Uterus (tissue), 4 donors: ENCODE data around the gene ZNF544. TPM values are rescaled to one million over a fixed set of nuclear protein-coding genes. Genes with fewer than 3 reads are reported as not detected.

Source experiments
- DNase-seq, 2 donors: peaks; one replicate each; pipeline ENCODE4 v3.0.0-alpha.2; 2019 to 2020
- H3K27ac ChIP-seq, 2 donors: fragments of 200-600 bp; sonication (generic); 1 replicate in 1 of 2; 2 replicates in 1 of 2; pipeline ENCODE4 v1.5.1; 2016 to 2018
- H3K27me3 ChIP-seq, 2 donors: fragments of 200-600 bp; sonication (generic); one replicate each; pipeline ENCODE4 v1.5.1; 2018 to 2019; ENCODE audit warnings: control low read depth in 1 of 2
- H3K36me3 ChIP-seq, 2 donors: fragments of 200-600 bp; sonication (generic); one replicate each; pipeline ENCODE4 v1.5.1; 2019; ENCODE audit warnings: control low read depth in 1 of 2
- H3K4me1 ChIP-seq, 2 donors: fragments of 200-600 bp; sonication (generic); one replicate each; pipeline ENCODE4 v1.5.1; 2018 to 2019; ENCODE audit warnings: control low read depth in 1 of 2
- H3K4me3 ChIP-seq, 2 donors: fragments of 200-600 bp; sonication (generic); 1 replicate in 1 of 2; 2 replicates in 1 of 2; pipeline ENCODE4 v1.5.1; 2018 to 2019; ENCODE audit warnings: mild to moderate bottlenecking in 1 of 2
- H3K9me3 ChIP-seq, 2 donors: fragments of 200-600 bp; sonication (generic); one replicate each; pipeline ENCODE4 v1.5.1; 2019; ENCODE audit warnings: control low read depth in 1 of 2
- CTCF ChIP-seq, 4 experiments: fragments of 200-600 bp in 2 of 4; fragments of 450-650 bp in 2 of 4; sonication (generic) in 2 of 4; IDR thresholded peaks; one replicate each; pipeline ENCODE4 v1.5.1; 2016 to 2019; ENCODE audit warnings: antibody characterized with exemption in 4 of 4, mild to moderate bottlenecking in 2 of 4, moderate library complexity in 1 of 4
- POLR2A ChIP-seq, 2 donors: fragments of 450-650 bp; IDR thresholded peaks; one replicate each; pipeline ENCODE4 v1.6.1; 2016; ENCODE audit warnings: antibody characterized with exemption in 2 of 2, mild to moderate bottlenecking in 1 of 2, moderate library complexity in 1 of 2
- intact Hi-C: fragments of 100-400 bp; cut with DNase I; formaldehyde crosslinking; loops from one replicate; pipeline ENCODE4 v1.15.1; 2023; ENCODE audit warnings: low total_unique reads
- total RNA-seq, 4 donors: library from RNA; depleted of rRNA in 3 of 4; stranded (reverse); fragments of >200 nt in 3 of 4; gene quantifications; one replicate each; pipeline versions ENCODE4 v1.1.0 to v1.2.4, GENCODE V29; 2014 to 2023
- donor health status: DM: yes; HTN: yes; CAD: no.

ZNF544 gene
- total RNA-seq = 10 to 100 TPM in 3 of 4 donors, 1 to 10 TPM in 1; 2.6 to 67.0 (median 43.7) TPM

- intact Hi-C loops = no loop called here
- Histone ChIP-seq H3K9me3 (peaks cover 0 to 18% of the 10 kb centered on the region in 2 donors), H3K27ac (peak within 1 kb of the TSS; percentile 41 to 51), H3K36me3 (no peaks in the 10 kb centered on the region), H3K27me3 (no peaks in the 10 kb centered on the region), H3K4me3 (peak within 1 kb of the TSS; percentile 56 to 60), H3K4me1 (no peaks in the 10 kb centered on the region)
- DNase-seq = peak; percentile 45 to 62
- TF ChIP-seq POLR2A (IDR thresholded peaks at IDR 0.05) = peak in 1 of 2 donors; percentile 42
- peak in 2 of 4 experiments; percentile 4 to 10 for TF ChIP-seq CTCF (IDR thresholded peaks at IDR 0.05)
Observed at GRCh38 chr19:58228585-58229254, at the start of gene ZNF544. ZNF544 (plus strand) TSS chr19:58228914; CDS start chr19:58244024, 15,110 bp downstream.

- TF ChIP-seq POLR2A (IDR thresholded peaks at IDR 0.05) = no peak
- TF ChIP-seq CTCF (IDR thresholded peaks at IDR 0.05) = no peak
- Histone ChIP-seq H3K36me3 (no peaks in the 10 kb centered on the region), H3K4me1 (no peaks in the 10 kb centered on the region), H3K9me3 (peaks cover 0 to 95% of the 10 kb centered on the region in 2 donors), H3K27ac (peak overlapping the region; percentile 96 to 98), H3K4me3 (peak overlapping the region in 1 of 2 donors; percentile 84), H3K27me3 (no peaks in the 10 kb centered on the region)
- no peak for DNase-seq
- intact Hi-C loops = no loop called here
Observed at GRCh38 chr19:58181902-58182576, 46.7 kb upstream of the ZNF544 start.

- DNase-seq = no peak
Observed at GRCh38 chr19:58182577-58182988, 46.1 kb upstream of the ZNF544 start.

GRCh38 chr19:58182989-58183816, 45.5 kb upstream of the ZNF544 start, which contains the start of gene ZNF274:
ZNF274 (plus strand) TSS chr19:58183061; CDS start chr19:58183966, 905 bp downstream.
- no peaks in the 10 kb centered on the region for H3K4me1 ChIP-seq
- TF ChIP-seq CTCF (IDR thresholded peaks at IDR 0.05) (no peak), POLR2A (IDR thresholded peaks at IDR 0.05) (peak; percentile 16 to 92)
- peak within 1 kb of the TSS; percentile 49 to 84 for H3K4me3 ChIP-seq
- DNase-seq = peak; percentile 89 to 90
- peak within 1 kb of the TSS; percentile 96 to 98 for H3K27ac ChIP-seq
- no peaks in the 10 kb centered on the region for H3K27me3 ChIP-seq
- intact Hi-C loops = no loop called here
- H3K36me3 ChIP-seq = no peaks in the 10 kb centered on the region
- peaks cover 0 to 98% of the 10 kb centered on the region in 2 donors for H3K9me3 ChIP-seq

More at GRCh38 chr19:58182577-58182988, 46.1 kb upstream of the ZNF544 start:
- TF ChIP-seq POLR2A (IDR thresholded peaks at IDR 0.05) = no peak
- TF ChIP-seq CTCF (IDR thresholded peaks at IDR 0.05) = no peak
- Histone ChIP-seq H3K27ac (peak overlapping the region; percentile 96 to 98), H3K36me3 (no peaks in the 10 kb centered on the region), H3K9me3 (peaks cover 0 to 98% of the 10 kb centered on the region in 2 donors), H3K27me3 (no peaks in the 10 kb centered on the region), H3K4me1 (no peaks in the 10 kb centered on the region), H3K4me3 (peak overlapping the region; percentile 49 to 84)
- intact Hi-C loops = no loop called here
